Subcutaneous adipose tissue (tissue), 4 donors: ENCODE results near the gene PCGF2. TPM values are rescaled to one million over a fixed set of nuclear protein-coding genes. Genes with fewer than 3 reads are reported as not detected.

ENCODE experiments used
- total RNA-seq, 4 donors: library from RNA; depleted of rRNA; stranded (reverse); fragments of >200 nt; gene quantifications; one replicate each; pipeline ENCODE4 v1.1.0, GENCODE V29; 2016
- TF ChIP-seq, protein P1 (sequence below): fragments of 450-650 bp; IDR thresholded peaks from one replicate; pipeline ENCODE4 v1.5.1; 2016; ENCODE audit warnings: low read depth, mild to moderate bottlenecking, control low read depth, antibody characterized with exemption, moderate library complexity

Gene PCGF2
- total RNA-seq, 4 donors from 2014 or later, result 4.1 to 10.7 (median 7.4) TPM

GRCh38 chr17:38710985-38711384 lies 37.2 kb downstream of the PCGF2 start:
- TF ChIP-seq, protein P1, sequence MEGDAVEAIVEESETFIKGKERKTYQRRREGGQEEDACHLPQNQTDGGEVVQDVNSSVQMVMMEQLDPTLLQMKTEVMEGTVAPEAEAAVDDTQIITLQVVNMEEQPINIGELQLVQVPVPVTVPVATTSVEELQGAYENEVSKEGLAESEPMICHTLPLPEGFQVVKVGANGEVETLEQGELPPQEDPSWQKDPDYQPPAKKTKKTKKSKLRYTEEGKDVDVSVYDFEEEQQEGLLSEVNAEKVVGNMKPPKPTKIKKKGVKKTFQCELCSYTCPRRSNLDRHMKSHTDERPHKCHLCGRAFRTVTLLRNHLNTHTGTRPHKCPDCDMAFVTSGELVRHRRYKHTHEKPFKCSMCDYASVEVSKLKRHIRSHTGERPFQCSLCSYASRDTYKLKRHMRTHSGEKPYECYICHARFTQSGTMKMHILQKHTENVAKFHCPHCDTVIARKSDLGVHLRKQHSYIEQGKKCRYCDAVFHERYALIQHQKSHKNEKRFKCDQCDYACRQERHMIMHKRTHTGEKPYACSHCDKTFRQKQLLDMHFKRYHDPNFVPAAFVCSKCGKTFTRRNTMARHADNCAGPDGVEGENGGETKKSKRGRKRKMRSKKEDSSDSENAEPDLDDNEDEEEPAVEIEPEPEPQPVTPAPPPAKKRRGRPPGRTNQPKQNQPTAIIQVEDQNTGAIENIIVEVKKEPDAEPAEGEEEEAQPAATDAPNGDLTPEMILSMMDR, result no peak

DNA sequence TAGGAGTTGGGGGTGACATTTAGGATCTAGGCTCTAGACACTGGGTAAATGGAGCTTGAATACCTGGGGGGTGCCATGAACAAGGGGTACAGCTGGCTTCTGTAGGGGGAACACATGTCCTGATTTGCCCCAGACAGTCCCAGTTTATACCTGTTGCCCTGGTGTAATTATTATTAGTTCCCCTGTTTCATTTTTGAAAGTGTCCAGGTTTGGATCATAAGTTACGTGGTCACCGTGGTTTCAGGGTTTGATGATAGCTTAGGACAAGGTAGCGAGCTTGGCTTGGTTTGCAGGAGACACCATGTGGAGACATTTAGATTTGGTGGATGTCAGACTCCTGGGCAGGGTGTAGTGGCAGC lies 37.6 kb downstream of the PCGF2 start:
- TF ChIP-seq, protein P1, result no peak

- TF ChIP-seq, protein P1, result no peak
These were observed 38.1 kb downstream of the PCGF2 start for GRCh38 chr17:38709864-38710603.

DNA sequence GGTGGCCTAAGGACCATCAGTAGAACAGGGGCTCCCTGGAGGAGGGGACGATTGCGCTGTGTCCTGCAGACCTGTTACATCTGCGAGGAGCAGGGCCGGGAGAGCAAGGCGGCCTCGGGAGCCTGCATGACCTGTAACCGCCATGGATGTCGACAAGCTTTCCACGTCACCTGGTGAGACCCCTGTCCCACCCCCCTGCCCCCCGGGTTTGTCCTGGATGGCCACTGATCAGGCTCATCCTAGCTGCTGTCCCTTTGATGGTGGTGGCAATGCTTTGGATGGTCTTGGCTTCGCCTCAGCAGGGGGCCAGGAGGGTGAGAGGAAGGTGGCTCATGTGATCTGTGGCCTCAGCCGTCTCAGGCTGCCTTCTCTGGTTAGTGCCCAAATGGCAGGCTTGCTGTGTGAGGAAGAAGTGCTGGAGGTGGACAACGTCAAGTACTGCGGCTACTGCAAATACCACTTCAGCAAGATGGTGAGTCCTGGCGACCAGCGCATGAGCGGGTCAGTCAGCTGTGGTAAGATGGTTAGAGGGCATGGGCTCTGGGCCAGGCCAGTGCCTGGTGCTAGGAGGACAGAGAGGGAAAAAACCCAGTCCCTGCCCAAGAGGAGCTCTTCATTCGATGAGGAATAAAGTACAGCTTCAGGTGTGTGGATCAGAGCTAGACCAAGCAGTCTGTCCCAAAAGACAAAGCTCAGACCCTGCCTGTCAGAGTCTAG lies 38.9 kb downstream of the PCGF2 start:
- TF ChIP-seq, protein P1, result no peak

GRCh38 chr17:38707678-38708351 lies 40.3 kb downstream of the PCGF2 start:
- TF ChIP-seq, protein P1, result no peak

GRCh38 chr17:38706505-38707216 lies 41.5 kb downstream of the PCGF2 start:
- TF ChIP-seq, protein P1, result no peak
